ENCODE measurements around the gene COPS2.
"Not testable (repeated sequence)": the region's sequence is repeated elsewhere in the genome, so short reads cannot be mapped to it uniquely, and the experiment has no call there.

The COPS2 gene

DNA sequence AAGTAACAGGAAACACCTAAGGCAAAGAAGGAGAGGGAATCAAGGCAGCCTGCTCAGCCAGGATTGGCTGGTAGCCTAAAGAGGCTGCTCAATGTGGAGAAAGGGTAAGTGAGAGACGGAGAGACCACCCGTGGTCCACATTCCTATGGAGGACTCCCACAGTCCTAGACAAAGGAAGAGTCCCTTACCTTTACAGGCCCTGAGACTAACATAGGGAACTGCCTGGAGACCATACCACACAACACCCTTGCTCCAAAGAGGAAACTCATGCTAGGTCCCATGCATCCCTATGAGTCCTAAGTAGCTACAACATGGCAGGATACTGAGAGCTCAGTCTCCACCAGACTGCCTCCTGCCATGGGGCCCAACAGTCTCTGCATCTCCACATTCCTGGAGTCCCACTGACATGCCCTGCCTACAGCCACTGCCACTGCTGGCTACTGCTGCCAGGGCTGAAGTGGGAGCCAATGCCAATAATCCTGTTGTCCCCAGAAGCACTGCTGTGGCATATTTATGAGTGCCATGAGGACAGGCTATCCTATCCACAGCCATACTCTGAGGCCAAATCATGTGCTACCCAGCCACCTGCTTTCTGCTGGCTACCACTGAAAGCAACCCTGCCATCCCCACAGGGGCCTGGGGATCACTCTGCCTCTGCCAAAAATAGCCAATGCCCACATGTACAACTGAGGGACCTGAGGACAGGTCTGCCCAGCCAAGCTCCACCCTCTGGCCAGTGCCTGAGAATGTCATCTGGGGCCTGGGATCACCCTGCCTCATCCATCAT is 45.0 kb downstream of the COPS2 start:
- H3K4me3 ChIP-seq (ENCODE audit: low read depth, low read length), result no peak overlapping the region

DNA sequence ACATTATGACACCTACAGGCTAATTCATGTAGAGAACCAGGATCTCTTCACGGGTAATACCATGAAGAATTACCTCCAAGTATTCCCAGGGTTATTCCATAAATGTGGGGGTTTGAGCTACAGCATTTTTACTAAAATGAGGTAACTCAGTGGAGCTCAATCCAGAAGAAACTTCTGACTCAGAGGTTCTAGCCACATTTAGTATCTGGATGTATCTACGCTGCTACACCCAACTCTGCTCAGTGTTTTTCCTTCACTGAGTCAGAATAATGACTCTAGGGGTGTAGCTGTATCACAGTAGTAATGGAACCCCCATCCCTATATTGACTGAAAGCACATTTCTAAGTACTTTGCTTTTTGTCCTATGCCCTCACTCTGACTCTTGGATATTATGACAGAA is 52.4 kb downstream of the COPS2 start:
- H3K4me3 ChIP-seq (ENCODE audit: low read depth, low read length), result no peak overlapping the region

DNA sequence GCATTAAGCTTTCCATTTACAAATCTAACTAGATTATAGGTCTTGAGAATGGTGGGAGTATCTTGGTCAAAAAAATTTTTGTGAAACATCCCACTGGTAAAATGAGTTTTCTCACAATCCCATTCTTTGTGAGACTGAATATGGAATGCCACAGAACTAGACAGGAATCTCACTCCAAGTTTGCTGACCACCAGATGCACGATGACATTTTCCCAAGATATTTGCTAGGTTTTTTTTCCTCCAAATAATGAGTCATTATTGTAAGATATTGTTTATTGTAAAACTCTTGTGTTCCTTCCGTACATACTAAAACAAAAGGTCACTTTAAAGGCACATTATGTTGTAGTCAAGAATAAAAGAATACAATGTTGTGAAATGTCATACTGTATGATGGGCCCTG is 53.9 kb downstream of the COPS2 start:
- H3K4me3 ChIP-seq (ENCODE audit: low read depth, low read length), result no peak overlapping the region

DNA sequence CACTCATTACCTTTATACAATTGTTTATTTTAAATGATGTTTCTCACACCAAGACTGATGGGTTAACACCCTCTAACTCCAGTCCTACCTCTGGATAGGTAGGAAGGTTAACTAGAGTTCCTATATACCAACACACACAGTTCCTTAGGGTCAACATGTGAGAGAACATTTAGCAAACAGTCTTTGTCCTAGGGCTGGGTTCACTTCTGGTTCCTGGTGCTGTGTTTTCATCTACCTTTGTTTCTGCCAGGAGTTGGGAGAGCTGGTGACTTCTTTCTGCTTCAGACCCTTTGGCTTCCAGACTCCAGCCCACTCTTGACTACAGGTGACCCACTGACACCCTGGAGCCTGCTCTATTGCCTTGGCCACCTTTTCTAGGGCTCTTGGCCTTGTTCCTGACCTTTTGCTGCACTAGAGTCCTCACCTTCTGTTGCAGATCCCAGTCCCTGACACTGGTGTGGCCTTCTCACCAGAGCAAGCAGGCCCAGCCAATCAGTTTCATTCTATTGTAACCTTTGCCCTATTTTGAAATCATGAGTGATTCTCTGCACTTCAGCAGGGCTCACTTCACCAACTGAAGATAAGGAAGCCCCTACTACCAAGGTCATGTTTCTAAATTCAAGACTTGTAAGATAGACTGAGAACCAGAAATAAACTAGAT is 59.2 kb downstream of the COPS2 start:
- no peak overlapping the region for H3K4me3 ChIP-seq (ENCODE audit: low read depth, low read length)

DNA sequence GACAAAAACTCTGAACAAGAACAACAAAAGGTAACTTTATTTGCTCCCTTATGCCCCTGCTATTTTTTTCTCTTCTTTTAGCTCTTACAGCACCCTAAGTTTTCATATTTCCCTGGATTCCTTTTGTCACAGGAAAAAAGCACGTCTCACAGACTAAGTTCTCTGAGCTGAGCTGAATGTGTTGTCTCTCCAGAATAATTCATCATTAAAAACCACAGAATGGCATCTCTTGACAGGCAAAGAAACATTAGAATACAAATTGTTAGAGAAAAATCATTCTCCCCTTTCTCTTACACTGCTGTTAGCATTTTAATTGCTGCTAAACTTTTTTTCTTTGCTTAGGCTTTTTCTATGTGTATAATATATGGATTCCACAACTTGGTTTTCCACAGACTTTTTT is 60.5 kb downstream of the COPS2 start:
- no peak overlapping the region for H3K4me3 ChIP-seq (ENCODE audit: low read depth, low read length)

DNA sequence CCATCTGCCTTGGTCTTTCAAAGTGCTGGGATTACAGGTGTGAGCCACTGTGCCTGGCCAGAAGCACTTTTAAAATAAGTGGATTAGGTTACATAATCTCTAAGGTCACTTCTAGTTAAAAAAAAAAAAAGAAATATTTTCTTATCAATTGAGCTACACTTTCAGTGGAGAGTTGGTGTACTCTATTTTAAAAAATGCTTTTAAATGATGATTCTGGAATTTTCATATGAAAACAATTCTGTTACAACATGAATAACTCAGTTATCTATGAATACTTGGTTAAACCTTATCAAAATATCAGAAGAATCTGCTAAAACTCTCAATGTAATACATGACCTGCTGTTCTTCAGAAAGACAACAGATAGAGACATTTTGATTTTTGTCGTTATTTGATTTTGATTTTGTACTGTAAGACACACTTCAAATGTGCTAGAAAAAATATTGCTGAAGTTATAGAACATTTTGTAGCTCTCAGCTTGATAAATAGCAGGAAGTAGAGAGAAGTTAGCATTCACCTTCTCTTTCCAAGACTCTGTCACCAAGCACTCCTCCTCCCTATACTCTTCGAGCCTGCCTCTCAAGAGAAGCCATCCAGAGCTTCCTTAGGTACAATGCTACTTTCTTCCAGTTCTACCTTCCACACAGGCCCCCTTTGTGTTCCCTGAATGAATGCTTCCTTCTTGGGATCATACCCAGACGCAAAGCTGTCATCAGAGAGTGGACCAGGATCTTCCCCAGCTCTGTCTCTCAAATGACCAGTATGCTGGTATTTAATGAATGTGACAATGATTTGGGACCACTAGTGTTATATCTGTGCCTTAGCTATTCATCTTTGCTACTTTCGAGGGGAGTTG is 61.9 kb downstream of the COPS2 start:
- no peak overlapping the region for H3K4me3 ChIP-seq (ENCODE audit: low read depth, low read length)

DNA sequence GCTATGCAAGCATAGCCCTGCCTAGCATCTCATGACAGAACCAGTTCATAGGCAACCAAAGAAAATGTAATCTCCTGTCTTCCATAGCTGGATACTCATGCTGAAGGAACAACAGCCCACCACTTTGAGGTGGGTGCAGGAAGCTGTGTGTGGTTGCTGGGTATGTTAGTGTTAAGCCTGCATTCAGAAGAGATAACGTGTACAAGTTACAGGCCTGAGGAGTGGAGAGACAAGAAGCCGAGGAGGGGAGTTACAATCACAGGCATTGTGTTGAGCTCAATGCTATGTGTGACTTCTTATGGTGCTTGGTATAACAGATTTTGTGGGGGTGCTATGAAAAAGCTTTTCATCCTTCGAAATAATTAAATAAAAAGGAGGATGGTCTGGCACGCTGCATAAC is 66.4 kb downstream of the COPS2 start:
- H3K4me3 ChIP-seq (ENCODE audit: low read depth, low read length), result no peak overlapping the region

DNA sequence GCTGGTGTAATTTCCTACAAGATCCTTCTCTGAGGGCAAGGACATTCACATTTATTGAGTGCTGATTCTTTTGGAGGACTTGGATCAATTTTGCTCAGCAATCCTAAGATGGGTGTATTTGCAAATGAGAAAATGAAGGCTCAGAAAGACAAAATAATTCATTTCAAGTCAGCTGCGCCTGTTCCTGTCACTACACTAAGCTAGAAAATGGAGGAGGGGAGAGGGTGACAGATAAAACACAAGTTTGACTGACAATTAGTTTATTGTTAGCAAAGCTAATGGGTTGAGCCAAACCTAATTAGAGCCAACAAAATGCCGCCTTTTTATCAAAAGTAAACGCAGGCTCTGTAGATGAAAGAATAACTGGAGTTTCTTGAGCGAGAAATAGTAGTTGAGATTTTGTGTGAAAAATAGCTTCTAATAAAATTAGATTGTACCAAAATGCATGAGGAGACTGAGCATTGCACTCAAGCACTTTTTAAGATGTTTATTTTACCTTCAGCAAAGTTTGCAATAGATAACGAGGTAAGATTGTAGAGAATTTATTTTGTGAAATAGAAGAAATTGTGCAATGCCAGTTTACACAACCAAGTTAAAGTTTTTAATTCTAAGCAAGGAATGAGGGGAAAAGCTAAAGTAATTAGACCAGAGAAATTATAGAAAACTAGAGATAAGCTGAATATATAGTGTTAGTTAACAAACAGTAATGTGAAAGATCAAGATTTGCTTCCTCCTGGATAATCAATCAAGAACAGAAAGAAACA is 69.5 kb downstream of the COPS2 start:
- no peak overlapping the region for H3K4me3 ChIP-seq (ENCODE audit: low read depth, low read length)

DNA sequence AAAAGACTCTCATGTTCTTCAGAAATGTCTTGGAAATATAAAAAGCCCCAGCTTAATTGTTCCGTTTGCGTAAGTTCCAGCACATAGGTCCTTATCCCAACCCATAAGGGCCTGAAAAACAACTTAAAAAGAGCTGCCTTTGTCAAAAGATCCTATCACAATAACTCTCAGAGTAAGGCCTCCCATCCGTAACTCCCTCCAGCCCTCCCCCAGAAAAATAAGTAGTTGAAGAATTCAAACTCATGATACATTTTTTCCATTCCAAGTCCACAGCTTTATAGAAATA is 71.2 kb downstream of the COPS2 start:
- no peak overlapping the region for H3K4me3 ChIP-seq (ENCODE audit: low read depth, low read length)

DNA sequence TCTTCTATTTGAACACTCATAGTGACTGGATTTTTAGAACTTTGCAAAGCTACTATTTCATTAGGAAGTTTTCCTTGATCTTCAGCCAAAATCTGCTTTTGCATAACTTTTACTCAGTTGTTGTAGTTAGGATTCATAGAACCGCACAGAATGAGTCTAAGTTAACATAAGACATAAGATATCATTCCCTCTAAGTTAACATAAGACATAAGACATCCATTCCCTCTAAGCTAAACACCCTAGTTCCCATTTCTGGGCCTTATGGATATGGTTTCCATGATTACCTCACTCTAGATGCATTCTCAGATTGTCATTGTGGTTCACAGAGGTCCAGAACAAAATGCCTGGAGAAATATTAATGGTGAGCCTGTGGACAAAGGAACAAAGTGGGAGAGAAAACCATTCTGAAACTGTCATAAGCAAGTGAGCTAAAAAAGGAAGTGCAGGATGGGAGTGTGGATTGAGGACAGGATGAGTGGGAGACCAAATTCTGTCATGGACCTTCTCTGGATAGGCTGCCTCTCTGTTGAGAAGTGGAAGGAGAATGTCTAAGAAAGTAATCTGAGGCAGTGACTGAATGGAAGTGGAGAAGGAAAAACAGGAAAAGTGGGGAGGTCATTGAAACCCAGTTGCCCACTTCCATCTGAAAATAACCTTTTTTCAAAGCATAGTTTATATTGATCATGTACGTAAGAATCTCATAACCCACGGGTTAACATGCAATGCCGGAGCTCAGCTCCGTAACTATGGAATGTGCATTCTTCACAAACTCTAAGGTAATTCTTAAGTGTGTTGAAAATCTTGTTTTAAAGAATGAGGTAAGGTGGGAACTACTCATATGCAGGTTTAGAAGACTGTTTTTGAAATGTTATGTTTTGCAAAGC is 71.8 kb downstream of the COPS2 start:
- no peak overlapping the region for H3K4me3 ChIP-seq (ENCODE audit: low read depth, low read length)

DNA sequence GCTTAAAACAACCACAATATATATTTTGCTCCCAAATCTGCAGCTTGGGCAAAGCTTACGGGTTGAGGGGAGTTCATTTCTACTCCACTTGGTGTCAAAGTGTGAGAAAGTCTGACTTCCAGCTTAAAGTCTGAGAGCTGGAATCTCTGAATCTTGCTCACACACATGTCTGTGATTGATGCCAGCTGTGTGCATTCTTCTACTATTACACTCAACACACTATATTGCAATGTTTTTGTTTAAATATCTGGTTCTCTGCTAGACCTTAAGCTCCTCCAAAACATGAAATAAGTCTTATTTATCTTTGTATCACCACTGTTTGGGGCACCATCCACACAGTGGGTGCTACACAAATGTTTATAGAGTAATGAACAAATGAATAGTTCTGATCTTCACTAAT is 72.4 kb downstream of the COPS2 start:
- H3K4me3 ChIP-seq (ENCODE audit: low read depth, low read length), result no peak overlapping the region

DNA sequence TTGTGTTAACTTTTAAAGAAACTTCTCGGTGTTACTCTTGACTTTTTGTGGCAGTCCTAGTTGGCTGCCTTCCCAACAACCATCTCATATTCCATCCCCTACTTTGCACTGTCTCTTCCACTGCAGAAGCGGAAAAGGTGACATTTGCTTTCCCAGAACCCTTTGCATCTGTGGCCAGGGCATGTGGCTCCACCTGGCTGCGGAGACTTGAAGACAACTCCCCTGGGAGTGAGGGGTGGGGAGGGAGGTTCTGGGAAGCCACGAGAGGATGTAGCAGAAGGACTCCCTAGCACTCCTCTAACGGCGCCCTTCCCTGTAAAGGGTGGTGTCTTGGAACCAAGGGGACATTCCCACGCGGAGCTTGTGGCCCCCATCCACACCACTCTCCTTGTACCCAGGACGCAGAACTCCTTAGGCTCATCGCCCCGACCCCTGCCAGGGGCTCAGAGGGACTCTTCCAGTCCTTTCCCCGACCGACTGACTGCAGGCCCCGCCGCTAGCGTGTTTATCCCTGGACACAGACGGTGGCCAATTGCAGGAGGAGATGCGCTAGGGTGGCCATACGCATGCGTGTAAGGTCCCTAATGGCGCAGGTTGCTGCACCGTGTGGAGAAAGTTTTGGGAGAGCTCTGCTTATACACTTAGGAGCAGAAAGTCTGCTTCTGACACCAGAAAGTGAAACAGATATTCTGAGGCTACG is 75.9 kb downstream of the COPS2 start:
- H3K4me3 ChIP-seq (ENCODE audit: low read depth, low read length), result no peak overlapping the region

DNA sequence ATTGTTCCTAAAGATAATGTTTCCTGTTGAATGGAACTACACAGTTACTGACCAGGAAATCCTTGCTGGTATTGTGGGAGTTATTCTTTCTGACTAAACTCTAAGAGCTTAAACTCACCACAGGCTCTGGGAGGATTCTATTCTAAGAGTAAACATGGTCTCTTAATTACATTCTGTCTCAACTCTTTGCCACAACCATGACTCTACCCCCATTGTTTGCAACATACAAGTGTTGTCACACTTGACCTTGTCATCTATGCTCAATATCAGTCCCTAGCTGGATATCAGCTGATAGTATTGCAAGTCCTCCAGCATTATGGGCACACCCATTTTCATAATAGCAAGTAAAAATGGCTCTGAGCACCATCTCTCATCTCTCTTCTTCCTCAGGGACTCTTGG is 79.5 kb downstream of the COPS2 start:
- no peak overlapping the region for H3K4me3 ChIP-seq (ENCODE audit: low read depth, low read length)

DNA sequence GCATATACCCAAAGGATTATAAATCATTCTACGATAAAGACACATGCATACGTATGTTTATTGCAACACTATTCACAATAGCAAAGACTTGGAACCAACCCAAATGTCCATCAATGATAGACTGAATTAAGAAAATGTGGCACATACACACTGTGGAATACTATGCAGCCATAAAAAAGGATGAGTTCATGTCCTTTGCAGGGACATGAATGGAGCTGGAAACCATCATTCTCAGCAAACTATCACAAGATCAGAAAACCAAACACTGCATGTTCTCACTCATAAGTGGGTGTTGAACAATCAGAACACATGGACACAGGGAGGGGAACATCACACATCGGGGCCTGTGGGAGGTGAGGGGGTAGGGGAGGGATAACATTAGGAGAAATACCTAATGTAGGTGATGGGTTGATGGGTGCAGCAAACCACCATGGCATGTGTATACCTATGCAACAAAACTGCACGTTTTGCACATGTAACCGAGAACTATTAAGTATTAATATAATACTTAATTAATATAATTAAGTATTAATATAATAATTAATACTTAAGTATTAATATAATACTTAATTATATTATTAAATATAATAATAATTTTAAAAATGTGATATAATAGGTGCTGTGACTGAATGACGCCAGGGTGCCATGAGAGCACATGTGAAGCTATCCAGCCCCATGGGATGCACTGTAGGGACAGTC is 80.7 kb downstream of the COPS2 start:
- H3K4me3 ChIP-seq (ENCODE audit: low read depth, low read length), result not testable (repeated sequence)

All from iPS-11a (cell line).